SK-N-MC (cell line): ENCODE results near the gene TMEM243.

Experiments used
- EZH2 ChIP-seq: fragments of 200-600 bp; sonication (generic); IDR thresholded peaks from one replicate; pipeline ENCODE4 v1.6.1; 2017; ENCODE audit warnings: antibody characterized with exemption
- POLR2AphosphoS5 ChIP-seq: IDR thresholded peaks from 2 replicates; pipeline ENCODE4 v1.6.1; 2012; ENCODE audit warnings: mild to moderate bottlenecking, low read depth, low read length, borderline replicate concordance

GRCh38 chr7:87199700-87200450, 19.7 kb downstream of the TMEM243 start:
- TF ChIP-seq POLR2AphosphoS5 (no peak), EZH2 (no peak)
